Gastrocnemius medialis (tissue), 4 donors: ENCODE measurements around the gene GPR153. TPM values are rescaled to one million over a fixed set of nuclear protein-coding genes. Genes with fewer than 3 reads are reported as not detected.

ENCODE experiments used
- ATAC-seq, 2 donors: fragments of 150-250 bp; one replicate each; pipeline ENCODE4 v1.9.1; 2016
- DNase-seq, 2 donors: peaks; one replicate each; pipeline ENCODE4 v3.0.0-alpha.2; 2019
- H3K27ac ChIP-seq, 4 donors: fragments of 200-600 bp; sonication (generic); 1 replicate in 1 of 4; 2 replicates in 3 of 4; pipeline ENCODE4 v1.5.1; 2016 to 2018; ENCODE audit warnings: mild to moderate bottlenecking in 2 of 4, moderate library complexity in 1 of 4
- H3K27me3 ChIP-seq, 3 donors: fragments of 200-600 bp; sonication (generic) in 2 of 3; 1 replicate in 1 of 3; 2 replicates in 2 of 3; pipeline versions ENCODE4 v1.5.1 to v1.6.0; 2016 to 2019; ENCODE audit warnings: mild to moderate bottlenecking in 1 of 3, moderate library complexity in 1 of 3
- H3K36me3 ChIP-seq, 2 donors: fragments of 200-600 bp; sonication (generic) in 1 of 2; one replicate each; pipeline ENCODE4 v1.5.1; 2017 to 2018
- H3K4me1 ChIP-seq, 2 donors: fragments of 200-600 bp; sonication (generic) in 1 of 2; one replicate each; pipeline ENCODE4 v1.5.1; 2016 to 2017; ENCODE audit warnings: mild to moderate bottlenecking in 2 of 2
- H3K4me3 ChIP-seq, 4 donors: fragments of 200-600 bp; sonication (generic) in 3 of 4; 1 replicate in 1 of 4; 2 replicates in 3 of 4; pipeline ENCODE4 v1.5.1; 2016 to 2019; ENCODE audit warnings: mild to moderate bottlenecking in 2 of 4
- H3K9me3 ChIP-seq, 3 donors: fragments of 200-600 bp; sonication (generic) in 2 of 3; 1 replicate in 1 of 3; 2 replicates in 2 of 3; pipeline ENCODE4 v1.5.1; 2016 to 2019
- POLR2A ChIP-seq, 2 donors: fragments of 450-650 bp; IDR thresholded peaks; one replicate each; pipeline ENCODE4 v1.6.1; 2017; ENCODE audit warnings: antibody characterized with exemption in 2 of 2, mild to moderate bottlenecking in 2 of 2, moderate library complexity in 2 of 2
- in situ Hi-C, 4 donors: fragments of 200-750 bp; cut with MboI; loops; one replicate each; pipeline versions ENCODE4 v1.15.0 to v1.8.0; 2017; ENCODE audit warnings: low sequenced_read_pairs in 4 of 4
- intact Hi-C: fragments of 100-400 bp; cut with DNase I; formaldehyde crosslinking; loops from one replicate; pipeline ENCODE4 v1.15.1; 2023; ENCODE audit warnings: low total_unique reads
- total RNA-seq, 4 donors: library from RNA; depleted of rRNA; stranded (reverse); fragments of >200 nt; gene quantifications; one replicate each; pipeline versions ENCODE4 v1.1.0 to v1.2.3, GENCODE V29; 2016
- TF ChIP-seq, protein P1 (sequence below), 5 experiments: fragments of 450-650 bp in 3 of 5; fragments of 200-600 bp in 2 of 5; sonication (generic) in 2 of 5; IDR thresholded peaks in 4 of 5; conservative IDR thresholded peaks in 1 of 5; 1 replicate in 4 of 5; 2 replicates in 1 of 5; pipeline ENCODE4 v1.5.1; 2016 to 2019; ENCODE audit warnings: antibody characterized with exemption in 5 of 5, mild to moderate bottlenecking in 3 of 5, moderate library complexity in 3 of 5

Gene GPR153
- total RNA-seq, 4 donors from 2014 or later = 1.1 to 3.4 (median 2.0) TPM

- Histone ChIP-seq H3K36me3 (no peaks in the 10 kb centered on the region), H3K4me1 (peaks cover 0 to 12% of the 10 kb centered on the region in 2 donors), H3K4me3 (no peak overlapping the region), H3K27ac (no peak overlapping the region), H3K9me3 (no peaks in the 10 kb centered on the region), H3K27me3 (peaks cover 24 to 39% (median 28%) of the 10 kb centered on the region in 3 donors)
- TF ChIP-seq, protein P1, sequence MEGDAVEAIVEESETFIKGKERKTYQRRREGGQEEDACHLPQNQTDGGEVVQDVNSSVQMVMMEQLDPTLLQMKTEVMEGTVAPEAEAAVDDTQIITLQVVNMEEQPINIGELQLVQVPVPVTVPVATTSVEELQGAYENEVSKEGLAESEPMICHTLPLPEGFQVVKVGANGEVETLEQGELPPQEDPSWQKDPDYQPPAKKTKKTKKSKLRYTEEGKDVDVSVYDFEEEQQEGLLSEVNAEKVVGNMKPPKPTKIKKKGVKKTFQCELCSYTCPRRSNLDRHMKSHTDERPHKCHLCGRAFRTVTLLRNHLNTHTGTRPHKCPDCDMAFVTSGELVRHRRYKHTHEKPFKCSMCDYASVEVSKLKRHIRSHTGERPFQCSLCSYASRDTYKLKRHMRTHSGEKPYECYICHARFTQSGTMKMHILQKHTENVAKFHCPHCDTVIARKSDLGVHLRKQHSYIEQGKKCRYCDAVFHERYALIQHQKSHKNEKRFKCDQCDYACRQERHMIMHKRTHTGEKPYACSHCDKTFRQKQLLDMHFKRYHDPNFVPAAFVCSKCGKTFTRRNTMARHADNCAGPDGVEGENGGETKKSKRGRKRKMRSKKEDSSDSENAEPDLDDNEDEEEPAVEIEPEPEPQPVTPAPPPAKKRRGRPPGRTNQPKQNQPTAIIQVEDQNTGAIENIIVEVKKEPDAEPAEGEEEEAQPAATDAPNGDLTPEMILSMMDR (IDR thresholded peaks at IDR 0.05 in 4 of 5, conservative IDR thresholded peaks at IDR 0.05 in 1 of 5) = no peak
- no peak for TF ChIP-seq POLR2A (IDR thresholded peaks at IDR 0.05)
- DNase-seq = no peak
- in situ Hi-C loops = loop anchor here in 2 of 4 donors (10.0 kb wide), 2 partner anchors 87 to 147 kb away; no protein-coding TSS in a partner anchor
- no peak for ATAC-seq
- intact Hi-C loops = no loop called here
These were observed 3.3 kb downstream of the GPR153 start for GRCh38 chr1:6257541-6258069.

DNA sequence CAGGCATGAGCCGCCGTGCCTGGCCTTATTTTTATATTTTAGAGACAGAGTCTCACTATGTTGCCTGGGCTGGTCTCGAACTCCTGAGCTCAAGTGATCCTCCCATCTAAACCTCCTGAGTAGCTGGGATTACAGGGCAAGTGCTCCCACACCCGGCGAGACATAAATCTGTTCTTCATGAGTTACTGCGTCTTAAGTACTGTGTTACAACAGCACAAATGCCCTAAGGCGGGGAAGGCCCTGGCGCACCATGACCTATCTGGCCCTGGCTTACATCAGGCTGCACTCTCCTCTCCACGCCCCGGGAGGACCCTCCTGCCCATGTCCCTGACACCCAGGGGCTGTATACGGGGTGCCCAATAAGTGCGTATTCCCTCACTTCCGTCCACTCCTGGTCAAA lies 4.3 kb downstream of the GPR153 start:
- TF ChIP-seq, protein P1 (IDR thresholded peaks at IDR 0.05 in 4 of 5, conservative IDR thresholded peaks at IDR 0.05 in 1 of 5) = no peak
- no peak for TF ChIP-seq POLR2A (IDR thresholded peaks at IDR 0.05)
- Histone ChIP-seq H3K27ac (no peak overlapping the region), H3K4me1 (peaks cover 0 to 9% of the 10 kb centered on the region in 2 donors), H3K27me3 (peaks cover 18 to 29% (median 21%) of the 10 kb centered on the region in 3 donors), H3K36me3 (no peaks in the 10 kb centered on the region), H3K9me3 (no peaks in the 10 kb centered on the region), H3K4me3 (no peak overlapping the region)
- no peak for DNase-seq
- ATAC-seq = no peak
- intact Hi-C loops = no loop called here
- in situ Hi-C loops = loop anchor here in 2 of 4 donors (10.0 kb wide), 2 partner anchors 88 to 148 kb away; no protein-coding TSS in a partner anchor

DNA sequence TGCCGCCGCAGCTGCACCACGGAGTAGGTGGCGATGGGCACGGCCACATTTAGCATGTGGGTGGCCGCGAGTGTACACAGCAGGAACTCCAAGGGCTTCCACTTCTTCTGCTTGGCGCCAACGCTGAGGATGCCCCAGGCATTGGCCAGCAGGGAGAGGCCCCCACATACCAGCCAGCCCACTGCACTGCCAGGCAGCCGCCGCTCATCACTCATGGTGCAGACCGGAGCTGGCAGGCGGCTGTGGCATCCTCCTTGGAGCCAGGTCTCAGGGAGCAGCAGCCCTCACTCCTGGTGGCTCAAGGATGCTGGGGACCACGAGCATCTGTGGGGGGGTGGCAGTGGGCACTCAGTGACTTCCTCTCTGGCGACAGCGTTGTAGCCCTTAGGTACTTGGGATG lies 6.2 kb downstream of the GPR153 start:
- DNase-seq (no peak), ATAC-seq (no peak)
- peaks cover 9 to 27% (median 13%) of the 10 kb centered on the region in 3 donors for H3K27me3 ChIP-seq
- no peaks in the 10 kb centered on the region for H3K36me3 ChIP-seq
- H3K4me1 ChIP-seq = peaks cover 0 to 2% of the 10 kb centered on the region in 2 donors
- H3K9me3 ChIP-seq = no peaks in the 10 kb centered on the region
- H3K27ac ChIP-seq = no peak overlapping the region
- intact Hi-C loops (no loop called here), in situ Hi-C loops (loop anchor here in 2 of 4 donors (10.0 kb wide), 2 partner anchors 90 to 150 kb away; no protein-coding TSS in a partner anchor)
- no peak overlapping the region for H3K4me3 ChIP-seq
- TF ChIP-seq, protein P1 (IDR thresholded peaks at IDR 0.05 in 4 of 5, conservative IDR thresholded peaks at IDR 0.05 in 1 of 5) = no peak
- no peak for TF ChIP-seq POLR2A (IDR thresholded peaks at IDR 0.05)

GRCh38 chr1:6253380-6253779 lies 7.5 kb downstream of the GPR153 start:
- H3K4me1 ChIP-seq = no peaks in the 10 kb centered on the region
- no peaks in the 10 kb centered on the region for H3K36me3 ChIP-seq
- ATAC-seq (no peak), DNase-seq (no peak)
- H3K27ac ChIP-seq = no peak overlapping the region
- intact Hi-C loops = no loop called here
- in situ Hi-C loops = loop anchor here in 2 of 4 donors (10.0 kb wide), 2 partner anchors 91 to 151 kb away; no protein-coding TSS in a partner anchor
- peaks cover 13 to 21% (median 15%) of the 10 kb centered on the region in 3 donors for H3K27me3 ChIP-seq
- TF ChIP-seq POLR2A (IDR thresholded peaks at IDR 0.05) = no peak
- TF ChIP-seq, protein P1 (IDR thresholded peaks at IDR 0.05 in 4 of 5, conservative IDR thresholded peaks at IDR 0.05 in 1 of 5) = no peak
- H3K4me3 ChIP-seq = no peak overlapping the region
- H3K9me3 ChIP-seq = no peaks in the 10 kb centered on the region
